Neural progenitor cell (in vitro differentiated cells): ENCODE results near the gene LCORL.

Experiments
- EZH2phosphoT487 ChIP-seq: fragments of 200-600 bp; sonication (generic); IDR thresholded peaks from 2 replicates; pipeline ENCODE4 v1.6.1; 2017; ENCODE audit warnings: antibody characterized with exemption
- TF ChIP-seq, protein P1 (sequence below): fragments of 200-600 bp; sonication (generic); IDR thresholded peaks from 2 replicates; pipeline ENCODE4 v1.5.1; 2017; ENCODE audit warnings: antibody characterized with exemption, mild to moderate bottlenecking

DNA sequence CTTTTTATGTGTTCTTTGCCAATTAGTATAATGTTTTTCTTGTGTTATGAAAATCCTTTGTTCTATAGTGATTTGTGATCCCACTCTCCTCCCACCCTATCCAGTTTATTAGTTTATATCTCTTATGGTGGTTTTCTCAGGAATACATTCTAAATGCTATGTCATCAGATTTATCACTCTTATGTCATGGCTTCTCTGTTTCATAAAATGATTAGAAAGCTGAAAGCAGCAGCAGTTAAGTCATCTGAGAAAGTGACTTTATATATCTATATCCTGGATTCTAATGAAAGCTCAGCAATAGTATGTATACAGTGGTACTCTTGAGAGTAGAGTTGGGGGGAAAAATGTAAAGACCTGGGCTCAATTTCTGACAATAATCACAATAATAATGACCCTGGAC, 169.6 kb downstream of the LCORL start:
- TF ChIP-seq, protein P1, sequence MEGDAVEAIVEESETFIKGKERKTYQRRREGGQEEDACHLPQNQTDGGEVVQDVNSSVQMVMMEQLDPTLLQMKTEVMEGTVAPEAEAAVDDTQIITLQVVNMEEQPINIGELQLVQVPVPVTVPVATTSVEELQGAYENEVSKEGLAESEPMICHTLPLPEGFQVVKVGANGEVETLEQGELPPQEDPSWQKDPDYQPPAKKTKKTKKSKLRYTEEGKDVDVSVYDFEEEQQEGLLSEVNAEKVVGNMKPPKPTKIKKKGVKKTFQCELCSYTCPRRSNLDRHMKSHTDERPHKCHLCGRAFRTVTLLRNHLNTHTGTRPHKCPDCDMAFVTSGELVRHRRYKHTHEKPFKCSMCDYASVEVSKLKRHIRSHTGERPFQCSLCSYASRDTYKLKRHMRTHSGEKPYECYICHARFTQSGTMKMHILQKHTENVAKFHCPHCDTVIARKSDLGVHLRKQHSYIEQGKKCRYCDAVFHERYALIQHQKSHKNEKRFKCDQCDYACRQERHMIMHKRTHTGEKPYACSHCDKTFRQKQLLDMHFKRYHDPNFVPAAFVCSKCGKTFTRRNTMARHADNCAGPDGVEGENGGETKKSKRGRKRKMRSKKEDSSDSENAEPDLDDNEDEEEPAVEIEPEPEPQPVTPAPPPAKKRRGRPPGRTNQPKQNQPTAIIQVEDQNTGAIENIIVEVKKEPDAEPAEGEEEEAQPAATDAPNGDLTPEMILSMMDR, result no peak
- TF ChIP-seq EZH2phosphoT487, result no peak
